CD14-positive monocyte (primary cell): ENCODE results near the gene PRRT3. TPM values are rescaled to one million over a fixed set of nuclear protein-coding genes. Genes with fewer than 3 reads are reported as not detected.

Experiments used
- DNase-seq, 3 donors: peaks; one replicate each; pipeline ENCODE4 v3.0.0-alpha.2; 2011 to 2022
- H2AFZ ChIP-seq: 2 replicates; pipeline ENCODE4 v1.6.0; 2012; ENCODE audit warnings: mild to moderate bottlenecking, low read depth, low read length, inconsistent platforms; ENCODE audit not compliant: insufficient read depth, poor library complexity, severe bottlenecking
- H3K27ac ChIP-seq, 2 donors: 1 replicate in 1 of 2; 2 replicates in 1 of 2; pipeline ENCODE4 v1.5.1; 2012 to 2013; ENCODE audit warnings: low read length in 2 of 2, control low read depth in 1 of 2, inconsistent platforms in 1 of 2, low read depth in 1 of 2, mild to moderate bottlenecking in 1 of 2
- H3K27me3 ChIP-seq, 2 donors: one replicate each; pipeline versions ENCODE4 v1.6.0 to v1.6.1; 2011 to 2013; ENCODE audit warnings: low read length in 2 of 2; ENCODE audit not compliant: control insufficient read depth in 2 of 2, insufficient read depth in 2 of 2
- H3K36me3 ChIP-seq, 2 donors: replicated peaks in 1 of 2; 1 replicate in 1 of 2; 2 replicates in 1 of 2; pipeline versions ENCODE4 v1.5.1 to v1.6.1; 2012 to 2013; ENCODE audit warnings: low read length in 2 of 2, control low read depth in 1 of 2, inconsistent platforms in 1 of 2, mild to moderate bottlenecking in 1 of 2; ENCODE audit not compliant: insufficient read depth in 2 of 2, control insufficient read depth in 1 of 2
- H3K4me1 ChIP-seq, 2 donors: 1 replicate in 1 of 2; 2 replicates in 1 of 2; pipeline versions ENCODE4 v1.5.1 to v1.6.1; 2012 to 2013; ENCODE audit warnings: low read length in 2 of 2, control low read depth in 1 of 2, inconsistent platforms in 1 of 2, mild to moderate bottlenecking in 1 of 2, moderate library complexity in 1 of 2; ENCODE audit not compliant: insufficient read depth in 2 of 2, control insufficient read depth in 1 of 2
- H3K4me2 ChIP-seq: replicated peaks from 2 replicates; pipeline ENCODE3; 2012; ENCODE audit warnings: low read length, moderate library complexity, mild to moderate bottlenecking; ENCODE audit not compliant: poor library complexity, severe bottlenecking; ENCODE audit errors: extremely low read depth
- H3K4me3 ChIP-seq, 3 experiments: fragments of 200-600 bp in 1 of 3; sonication (generic) in 1 of 3; replicated peaks in 1 of 3; 1 replicate in 2 of 3; 2 replicates in 1 of 3; pipeline ENCODE4 v1.5.1; 2011 to 2013; ENCODE audit warnings: low read length in 3 of 3, mild to moderate bottlenecking in 3 of 3, control low read depth in 2 of 3, low read depth in 2 of 3, inconsistent platforms in 1 of 3, moderate library complexity in 1 of 3
- H3K79me2 ChIP-seq: 2 replicates; pipeline ENCODE4 v1.6.0; 2012; ENCODE audit warnings: mild to moderate bottlenecking, control low read depth, inconsistent platforms, low read length, moderate library complexity; ENCODE audit not compliant: insufficient read depth
- H3K9ac ChIP-seq: 2 replicates; pipeline ENCODE4 v1.6.0; 2017; ENCODE audit warnings: low read length, mild to moderate bottlenecking; ENCODE audit not compliant: insufficient read depth, poor library complexity, severe bottlenecking
- H3K9me3 ChIP-seq, 2 donors: replicated peaks in 1 of 2; 1 replicate in 1 of 2; 2 replicates in 1 of 2; pipeline versions ENCODE4 v1.5.1 to v1.6.1; 2012 to 2013; ENCODE audit warnings: low read length in 2 of 2, control low read depth in 1 of 2; ENCODE audit not compliant: control insufficient read depth in 1 of 2, insufficient read depth in 1 of 2
- H4K20me1 ChIP-seq: 2 replicates; pipeline ENCODE4 v1.6.0; 2012; ENCODE audit warnings: mild to moderate bottlenecking, low read length, control low read depth, moderate library complexity; ENCODE audit not compliant: insufficient read depth
- H3K27ac Mint-ChIP-seq, 7 donors: one replicate each; pipeline ENCODE4 v1.8.0; 2020; ENCODE audit warnings: mild to moderate bottlenecking in 7 of 7, mixed read lengths in 7 of 7, moderate library complexity in 6 of 7, inconsistent platforms in 2 of 7
- H3K27me3 Mint-ChIP-seq, 3 donors: one replicate each; pipeline ENCODE4 v1.8.0; 2021 to 2022; ENCODE audit warnings: low read depth in 3 of 3, mild to moderate bottlenecking in 3 of 3, mixed read lengths in 3 of 3, moderate library complexity in 3 of 3, inconsistent platforms in 1 of 3
- H3K36me3 Mint-ChIP-seq, 2 donors: one replicate each; pipeline ENCODE4 v1.8.0; 2020; ENCODE audit warnings: mixed read lengths in 2 of 2, inconsistent platforms in 1 of 2, mild to moderate bottlenecking in 1 of 2
- H3K4me1 Mint-ChIP-seq: one replicate; pipeline ENCODE4 v1.8.0; 2020; ENCODE audit warnings: mild to moderate bottlenecking, mixed read lengths
- H3K4me3 Mint-ChIP-seq, 2 donors: one replicate each; pipeline ENCODE4 v1.8.0; 2020; ENCODE audit warnings: mild to moderate bottlenecking in 2 of 2, mixed read lengths in 2 of 2, moderate library complexity in 1 of 2
- H3K9me3 Mint-ChIP-seq, 7 donors: one replicate each; pipeline ENCODE4 v1.8.0; 2020 to 2022; ENCODE audit warnings: mixed read lengths in 7 of 7, mild to moderate bottlenecking in 6 of 7, moderate library complexity in 6 of 7, inconsistent platforms in 2 of 7
- CTCF ChIP-seq: fragments of 200-600 bp; IDR thresholded peaks from one replicate; pipeline ENCODE4 v1.8.0; 2022; ENCODE audit warnings: antibody characterized with exemption, mild to moderate bottlenecking
- WGBS: methylation state at CpG from one replicate; pipeline ENCODE4 v1.1.5; 2013; ENCODE audit warnings: missing lambda C conversion rate; ENCODE audit not compliant: insufficient coverage; 5-methylcytosine and 5-hydroxymethylcytosine counted together
- intact Hi-C, 2 donors: fragments of 100-400 bp; cut with micrococcal nuclease; formaldehyde crosslinking; loops; one replicate each; pipeline versions ENCODE4 v1.15.0 to v1.15.1; 2023
- polyA minus RNA-seq: library from RNA; depleted of rRNA, polyadenylated mRNA; stranded (reverse); fragments of >200 nt; gene quantifications from 2 replicates; pipeline ENCODE4 v1.2.3, GENCODE V29; 2012
- polyA plus RNA-seq, 3 donors: library from polyadenylated mRNA; depleted of rRNA in 1 of 3; unstranded in 2 of 3; stranded (reverse) in 1 of 3; fragments of 300-500 nt in 2 of 3; fragments of >200 nt in 1 of 3; fragmentation: Illumina TruSeq in 2 of 3; gene quantifications; 1 replicate in 2 of 3; 2 replicates in 1 of 3; pipeline ENCODE4 v1.2.3, GENCODE V29; 2012 to 2021
- total RNA-seq, 12 experiments: library from RNA in 1 of 12; stranded (reverse) in 1 of 12; fragments of 120-200 nt in 1 of 12; gene quantifications; one replicate each; pipeline ENCODE4 v1.2.4 and lab custom pipeline; 2013 to 2026; ENCODE audit warnings: mixed read lengths in 6 of 12, inconsistent platforms in 1 of 12

PRRT3 gene
- 0.39 TPM for total RNA-seq (2013)
- polyA plus RNA-seq (under 1 TPM; 0.11 to 0.57 (median 0.31) TPM), polyA minus RNA-seq (0.55 and 1.2 TPM in 2 replicates), total RNA-seq (lab: John Stamatoyannopoulos, UW) (1.0 to 5.8 (median 2.2) reads per million in 11 experiments)

- Histone ChIP-seq H3K4me3 (peak within 1 kb of the TSS; percentile 4 to 70 (median 7)), H3K9me3 (no peaks in the 10 kb centered on the region), H3K4me1 (peaks cover 10 to 14% of the 10 kb centered on the region in 2 donors), H3K9ac (peak within 1 kb of the TSS; percentile 51), H4K20me1 (no peaks in the 10 kb centered on the region), H3K27me3 (peaks cover 2 to 8% of the 10 kb centered on the region in 2 donors), H3K4me2 (peak within 1 kb of the TSS; percentile 88), H2AFZ (peak within 1 kb of the TSS; percentile 63), H3K79me2 (no peaks in the 10 kb centered on the region), H3K27ac (no peak within 1 kb of the TSS), H3K36me3 (no peaks in the 10 kb centered on the region)
- no peak for TF ChIP-seq CTCF
- Mint-ChIP-seq H3K27me3 (peaks cover 11 to 23% (median 13%) of the 10 kb centered on the region in 3 donors), H3K4me1 (peaks cover 19% of the 10 kb centered on the region), H3K9me3 (no peaks in the 10 kb centered on the region), H3K27ac (peak within 1 kb of the TSS in 1 of 7 donors; percentile 41), H3K4me3 (peak within 1 kb of the TSS; percentile 75 to 88), H3K36me3 (no peaks in the 10 kb centered on the region)
- DNase-seq, result peak; percentile 20 to 27 (median 21)
- intact Hi-C loops, result no loop called here
- WGBS, result 0% methylated on average over 37 of the region's 52 CpGs
Measured at GRCh38 chr3:9951962-9952805, at the start of gene PRRT3. PRRT3 (minus strand) TSS chr3:9952408; CDS start chr3:9950115, 2,293 bp downstream.

- no CpG with 5 or more reads among the region's 7 CpGs for WGBS
- Mint-ChIP-seq H3K9me3 (peaks cover 0 to 3% (median 0%) of the 10 kb centered on the region in 7 donors), H3K27ac (peak overlapping the region in 1 of 7 donors; percentile 7), H3K27me3 (no peaks in the 10 kb centered on the region), H3K36me3 (peaks cover 25 to 39% of the 10 kb centered on the region in 2 donors), H3K4me3 (no peak overlapping the region), H3K4me1 (peaks cover 3% of the 10 kb centered on the region)
- Histone ChIP-seq H3K9ac (no peak overlapping the region), H3K27me3 (no peaks in the 10 kb centered on the region), H3K27ac (no peak overlapping the region), H3K36me3 (peaks cover 4 to 36% of the 10 kb centered on the region in 2 donors), H3K79me2 (peaks cover 16% of the 10 kb centered on the region), H3K4me3 (no peak overlapping the region), H3K4me2 (no peak overlapping the region), H4K20me1 (no peaks in the 10 kb centered on the region), H3K4me1 (no peaks in the 10 kb centered on the region), H2AFZ (no peak overlapping the region), H3K9me3 (no peaks in the 10 kb centered on the region)
- intact Hi-C loops, result no loop called here
- no peak for TF ChIP-seq CTCF
- no peak for DNase-seq
Measured at GRCh38 chr3:10000686-10001085, 48.5 kb upstream of the PRRT3 start.
